ENCODE results near the gene NPR1. TPM values are rescaled to one million over a fixed set of nuclear protein-coding genes. Genes with fewer than 3 reads are reported as not detected.
"Not testable (repeated sequence)": the region's sequence is repeated elsewhere in the genome, so short reads cannot be mapped to it uniquely, and the experiment has no call there.

NPR1 gene
- total and polyA plus RNA-seq, 8 donors: 1.4 to 39.7 (median 6.1) TPM

DNA sequence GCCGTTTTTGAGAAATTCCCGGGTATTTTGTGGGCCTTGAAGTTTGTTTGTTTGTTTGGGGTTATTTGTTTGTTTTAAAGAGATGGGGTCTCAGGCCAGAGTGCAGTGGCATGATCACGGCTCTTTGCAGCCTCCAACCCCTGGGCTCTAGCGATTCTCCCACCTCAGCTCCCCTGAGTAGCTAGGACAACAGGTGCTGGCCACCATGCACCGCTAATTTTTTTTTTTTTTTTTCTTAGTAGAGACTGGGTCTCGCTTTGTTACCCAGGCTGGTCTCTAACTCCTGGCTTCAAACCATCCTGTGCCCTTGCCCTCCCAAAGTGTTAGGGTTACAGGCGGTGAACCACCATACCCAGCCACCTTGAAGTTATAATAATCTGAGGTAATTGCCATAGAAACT lies 42.6 kb upstream of the NPR1 start:
- peak overlapping the region; percentile 63 to 92 (median 76) for H3K4me3 ChIP-seq
- peaks cover 44 to 54% (median 53%) of the 10 kb centered on the region in 4 donors for H3K36me3 ChIP-seq

DNA sequence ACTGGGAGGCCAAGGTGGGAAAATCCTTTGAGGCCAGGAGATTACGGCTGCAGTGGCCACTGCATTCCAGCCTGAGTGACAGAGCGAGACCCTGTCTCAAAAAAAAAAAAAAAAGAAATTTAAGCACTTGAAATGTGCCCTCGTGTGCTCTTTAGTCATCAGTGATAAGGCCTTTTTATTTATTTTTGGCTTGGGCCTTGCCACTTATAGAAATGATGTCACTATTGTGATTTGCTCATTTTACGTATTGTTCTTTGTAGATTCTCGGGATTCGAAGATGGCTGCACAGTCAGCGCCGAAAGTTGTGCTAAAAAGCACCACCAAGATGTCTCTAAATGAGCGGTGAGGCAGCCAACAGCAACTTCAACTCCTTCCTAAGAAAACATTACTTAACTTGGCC lies 42.2 kb upstream of the NPR1 start:
- H3K4me1 ChIP-seq: peaks cover 42 to 77% (median 60%) of the 10 kb centered on the region in 4 donors
- no peaks in the 10 kb centered on the region for H3K9me3 ChIP-seq
- no peaks in the 10 kb centered on the region for H3K27me3 ChIP-seq
- DNase-seq: no peak
- H3K36me3 ChIP-seq: peaks cover 49 to 58% (median 57%) of the 10 kb centered on the region in 4 donors
- peak overlapping the region in 1 of 4 donors; percentile 73 for H3K4me3 ChIP-seq
- intact Hi-C loops (cut with DNase I; ENCODE audit: low total_unique reads): no loop called here
- 86 to 91% (median 88%) methylated on average over 9 of the region's 9 CpGs for WGBS, 5 donors
- TF ChIP-seq, protein P1, sequence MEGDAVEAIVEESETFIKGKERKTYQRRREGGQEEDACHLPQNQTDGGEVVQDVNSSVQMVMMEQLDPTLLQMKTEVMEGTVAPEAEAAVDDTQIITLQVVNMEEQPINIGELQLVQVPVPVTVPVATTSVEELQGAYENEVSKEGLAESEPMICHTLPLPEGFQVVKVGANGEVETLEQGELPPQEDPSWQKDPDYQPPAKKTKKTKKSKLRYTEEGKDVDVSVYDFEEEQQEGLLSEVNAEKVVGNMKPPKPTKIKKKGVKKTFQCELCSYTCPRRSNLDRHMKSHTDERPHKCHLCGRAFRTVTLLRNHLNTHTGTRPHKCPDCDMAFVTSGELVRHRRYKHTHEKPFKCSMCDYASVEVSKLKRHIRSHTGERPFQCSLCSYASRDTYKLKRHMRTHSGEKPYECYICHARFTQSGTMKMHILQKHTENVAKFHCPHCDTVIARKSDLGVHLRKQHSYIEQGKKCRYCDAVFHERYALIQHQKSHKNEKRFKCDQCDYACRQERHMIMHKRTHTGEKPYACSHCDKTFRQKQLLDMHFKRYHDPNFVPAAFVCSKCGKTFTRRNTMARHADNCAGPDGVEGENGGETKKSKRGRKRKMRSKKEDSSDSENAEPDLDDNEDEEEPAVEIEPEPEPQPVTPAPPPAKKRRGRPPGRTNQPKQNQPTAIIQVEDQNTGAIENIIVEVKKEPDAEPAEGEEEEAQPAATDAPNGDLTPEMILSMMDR (IDR thresholded peaks at IDR 0.05): no peak
- TF ChIP-seq POLR2A (IDR thresholded peaks at IDR 0.05): no peak
- no peak for TF ChIP-seq POLR2AphosphoS5 (IDR thresholded peaks at IDR 0.05)
- TF ChIP-seq EP300 (IDR thresholded peaks at IDR 0.05): no peak
- peak overlapping the region in 3 of 5 donors; percentile 10 to 99 (median 99) for H3K27ac ChIP-seq

More for the DNA sequence above, 42.6 kb upstream of the NPR1 start:
- DNase-seq: no peak
- intact Hi-C loops (cut with DNase I; ENCODE audit: low total_unique reads): no loop called here
- H3K9me3 ChIP-seq: no peaks in the 10 kb centered on the region
- H3K4me1 ChIP-seq: peaks cover 42 to 73% (median 58%) of the 10 kb centered on the region in 4 donors
- WGBS, 5 donors: 75 to 87% (median 80%) methylated on average over 7 of the region's 7 CpGs
- TF ChIP-seq POLR2A (IDR thresholded peaks at IDR 0.05) (no peak), POLR2AphosphoS5 (IDR thresholded peaks at IDR 0.05) (no peak), EP300 (IDR thresholded peaks at IDR 0.05) (no peak)
- TF ChIP-seq, protein P1 (IDR thresholded peaks at IDR 0.05): no peak
- peak overlapping the region in 4 of 5 donors; percentile 98 to 100 (median 99) for H3K27ac ChIP-seq
- no peaks in the 10 kb centered on the region for H3K27me3 ChIP-seq

DNA sequence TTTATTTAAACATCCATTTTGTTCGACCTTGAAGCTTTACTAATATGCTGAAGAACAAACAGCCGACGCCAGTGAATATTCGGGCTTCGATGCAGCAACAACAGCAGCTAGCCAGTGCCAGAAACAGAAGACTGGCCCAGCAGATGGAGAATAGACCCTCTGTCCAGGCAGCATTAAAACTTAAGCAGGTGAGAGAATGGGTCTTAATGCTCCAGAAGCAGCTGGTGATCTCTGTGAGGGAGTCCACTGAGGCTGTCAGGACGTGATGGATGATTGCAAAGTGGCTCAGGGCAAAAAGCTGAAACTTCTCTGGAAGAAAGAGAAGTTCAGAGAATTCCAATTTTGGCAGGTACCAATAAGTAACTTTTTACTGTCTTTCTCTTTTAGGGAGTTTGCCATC lies 40.2 kb upstream of the NPR1 start:
- Histone ChIP-seq H3K9me3 (no peaks in the 10 kb centered on the region), H3K27ac (peak overlapping the region in 1 of 5 donors; percentile 5), H3K4me3 (no peak overlapping the region), H3K4me1 (peaks cover 36 to 88% (median 61%) of the 10 kb centered on the region in 4 donors), H3K36me3 (peaks cover 68 to 78% (median 77%) of the 10 kb centered on the region in 4 donors), H3K27me3 (no peaks in the 10 kb centered on the region)
- intact Hi-C loops (cut with DNase I; ENCODE audit: low total_unique reads): no loop called here
- DNase-seq: no peak
- TF ChIP-seq POLR2AphosphoS5 (IDR thresholded peaks at IDR 0.05) (no peak), POLR2A (IDR thresholded peaks at IDR 0.05) (no peak)
- TF ChIP-seq, protein P1 (IDR thresholded peaks at IDR 0.05): no peak
- 37 to 62% (median 47%) methylated on average over 6 of the region's 6 CpGs for WGBS, 5 donors

DNA sequence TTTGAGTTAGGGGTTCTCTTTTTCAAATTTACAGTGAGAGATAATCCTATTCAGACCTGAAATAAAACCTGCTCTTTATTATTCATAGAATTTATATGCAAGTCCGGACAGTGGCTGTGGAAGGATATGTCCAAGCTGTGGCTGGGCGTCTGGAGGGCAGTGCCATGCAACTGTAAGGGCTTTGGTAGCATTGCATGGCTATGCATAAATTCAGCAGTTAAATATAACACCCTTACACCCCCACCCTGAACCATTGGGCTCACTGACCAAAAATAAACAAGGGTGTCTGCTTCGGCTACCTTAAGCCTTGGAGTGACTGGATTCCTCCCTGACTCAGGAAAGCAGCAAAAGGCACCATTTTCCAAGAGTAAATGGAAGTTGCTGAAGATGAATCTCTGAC lies 39.2 kb upstream of the NPR1 start:
- WGBS, 5 donors: 76 to 85% (median 82%) methylated on average over 3 of the region's 3 CpGs
- no peak for DNase-seq
- Histone ChIP-seq H3K4me1 (peaks cover 33 to 94% (median 62%) of the 10 kb centered on the region in 4 donors), H3K27me3 (no peaks in the 10 kb centered on the region), H3K36me3 (peaks cover 79 to 88% (median 87%) of the 10 kb centered on the region in 4 donors), H3K9me3 (no peaks in the 10 kb centered on the region), H3K27ac (no peak overlapping the region), H3K4me3 (no peak overlapping the region)
- TF ChIP-seq, protein P1 (IDR thresholded peaks at IDR 0.05): no peak
- no peak for TF ChIP-seq POLR2A (IDR thresholded peaks at IDR 0.05)
- TF ChIP-seq EP300 (IDR thresholded peaks at IDR 0.05): no peak
- no peak for TF ChIP-seq POLR2AphosphoS5 (IDR thresholded peaks at IDR 0.05)
- intact Hi-C loops (cut with DNase I; ENCODE audit: low total_unique reads): no loop called here

DNA sequence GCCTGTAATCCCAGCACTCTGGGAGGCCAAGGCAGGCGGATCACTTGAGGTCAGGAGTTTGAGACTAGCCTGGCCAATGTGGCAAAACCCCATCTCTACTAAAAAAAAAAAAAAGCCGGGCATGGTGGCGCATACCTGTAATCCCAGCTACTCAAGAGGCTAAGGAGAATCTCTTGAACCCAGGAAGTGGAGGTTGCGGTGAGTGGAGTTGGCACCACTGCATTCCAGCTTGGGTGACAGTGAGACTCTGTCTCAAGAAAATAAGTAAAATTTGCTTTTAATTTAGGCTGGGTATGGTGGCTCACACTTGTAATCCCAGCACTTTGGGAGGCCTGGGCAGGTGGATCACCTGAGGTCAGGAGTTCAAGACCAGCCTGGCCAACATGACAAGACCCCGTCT lies 38.3 kb upstream of the NPR1 start:
- 88 to 99% (median 97%) methylated on average over 5 of the region's 5 CpGs for WGBS, 5 donors
- Histone ChIP-seq H3K36me3 (peaks cover 85 to 97% (median 96%) of the 10 kb centered on the region in 4 donors), H3K4me1 (peaks cover 29 to 91% (median 58%) of the 10 kb centered on the region in 4 donors)
- H3K27me3 ChIP-seq; H3K27ac ChIP-seq; H3K9me3 ChIP-seq; H3K4me3 ChIP-seq; intact Hi-C loops (cut with DNase I; ENCODE audit: low total_unique reads); DNase-seq: not testable (repeated sequence)
